Thyroid gland (tissue), 4 donors: ENCODE data around the gene CKAP4. TPM values are rescaled to one million over a fixed set of nuclear protein-coding genes. Genes with fewer than 3 reads are reported as not detected.

Source experiments
- DNase-seq, 2 donors: peaks; one replicate each; pipeline ENCODE4 v3.0.0-alpha.2; 2019
- H3K27ac ChIP-seq, 3 donors: fragments of 200-600 bp; sonication (generic); 1 replicate in 2 of 3; 2 replicates in 1 of 3; pipeline ENCODE4 v1.5.1; 2016 to 2019; ENCODE audit warnings: mild to moderate bottlenecking in 1 of 3, moderate library complexity in 1 of 3
- H3K27me3 ChIP-seq: fragments of 200-600 bp; sonication (generic); one replicate; pipeline ENCODE4 v1.5.1; 2019
- H3K36me3 ChIP-seq, 2 donors: fragments of 200-600 bp; sonication (generic); one replicate each; pipeline ENCODE4 v1.5.1; 2016 to 2019
- H3K4me1 ChIP-seq, 2 donors: fragments of 200-600 bp; sonication (generic); one replicate each; pipeline ENCODE4 v1.5.1; 2017 to 2019
- H3K4me3 ChIP-seq, 3 donors: fragments of 200-600 bp; sonication (generic); replicated peaks in 1 of 3; 1 replicate in 2 of 3; 2 replicates in 1 of 3; pipeline ENCODE4 v1.5.1; 2016; ENCODE audit warnings: mild to moderate bottlenecking in 1 of 3
- H3K9me3 ChIP-seq: fragments of 200-600 bp; sonication (generic); one replicate; pipeline ENCODE4 v1.5.1; 2017
- POLR2A ChIP-seq, 2 donors: fragments of 450-650 bp; IDR thresholded peaks; one replicate each; pipeline ENCODE4 v1.6.1; 2017; ENCODE audit warnings: antibody characterized with exemption in 2 of 2, mild to moderate bottlenecking in 2 of 2, moderate library complexity in 1 of 2
- WGBS, 2 donors: methylation state at CpG; one replicate each; pipeline ENCODE4 v1.1.5; 2017; 5-methylcytosine and 5-hydroxymethylcytosine counted together
- intact Hi-C: fragments of 100-400 bp; cut with DNase I; formaldehyde crosslinking; loops from one replicate; pipeline ENCODE4 v1.15.1; 2023
- total RNA-seq, 4 donors: library from RNA; depleted of rRNA; stranded (reverse); fragments of >200 nt; gene quantifications; one replicate each; pipeline ENCODE4 v1.2.3, GENCODE V29; 2016
- TF ChIP-seq, protein P1 (sequence below), 6 experiments: fragments of 200-600 bp in 3 of 6; fragments of 450-650 bp in 3 of 6; sonication (generic) in 3 of 6; IDR thresholded peaks; one replicate each; pipeline ENCODE4 v1.5.1; 2016 to 2019; ENCODE audit warnings: antibody characterized with exemption in 6 of 6, mild to moderate bottlenecking in 2 of 6, inconsistent platforms in 1 of 6, moderate library complexity in 1 of 6

The CKAP4 gene
- total RNA-seq, 4 donors from 2014 or later = 40.7 to 55.5 (median 48.9) TPM

DNA sequence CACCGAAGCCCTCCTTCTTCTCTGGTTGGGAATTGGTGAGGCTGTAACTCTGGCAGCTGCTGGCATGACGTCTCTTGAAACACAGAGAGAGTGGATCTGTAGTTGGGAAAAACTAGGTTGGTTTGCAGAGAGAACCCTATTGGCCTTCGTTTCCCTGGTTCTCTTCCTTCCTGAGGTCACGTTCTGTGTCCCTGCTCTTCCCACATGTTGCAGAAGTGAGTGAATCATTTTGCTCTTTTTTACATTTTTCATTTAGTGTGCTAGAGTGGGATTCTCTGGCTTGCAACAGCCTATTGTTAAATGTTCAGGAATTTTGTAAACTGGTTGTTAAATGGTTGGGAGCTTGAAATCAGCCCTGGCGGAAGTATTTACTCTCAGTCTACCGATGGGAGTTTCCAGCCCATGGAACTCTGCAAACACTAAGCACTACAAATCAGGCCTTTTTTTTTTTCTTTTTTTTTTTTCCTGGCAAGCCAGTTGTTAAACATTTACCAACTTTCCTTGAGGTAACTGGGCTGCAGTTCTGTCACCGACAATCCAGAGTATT, 26.8 kb upstream of the CKAP4 start:
- H3K27ac ChIP-seq = no peak overlapping the region

DNA sequence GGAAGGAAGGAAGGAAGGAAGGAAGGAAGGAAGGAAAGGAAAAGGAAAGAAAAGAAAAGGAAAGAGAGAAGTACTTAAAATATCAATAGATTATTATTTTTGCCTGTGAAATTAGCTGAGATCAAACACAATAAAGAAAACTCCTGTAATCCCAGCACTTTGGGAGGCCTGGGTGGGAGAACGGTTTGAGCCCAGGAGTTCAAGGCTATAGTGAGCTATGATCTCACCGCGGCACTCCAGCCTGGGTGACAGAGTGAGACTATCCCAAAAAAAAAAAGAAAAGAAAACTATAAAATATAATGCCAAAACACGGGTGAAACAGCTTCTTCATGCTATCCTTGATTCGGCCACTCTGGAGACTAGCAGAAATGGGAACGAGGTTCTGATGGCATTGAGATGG, 26.2 kb upstream of the CKAP4 start:
- Histone ChIP-seq H3K4me1 (no peaks in the 10 kb centered on the region), H3K9me3 (no peaks in the 10 kb centered on the region), H3K36me3 (no peaks in the 10 kb centered on the region), H3K27me3 (no peaks in the 10 kb centered on the region), H3K4me3 (no peak overlapping the region), H3K27ac (no peak overlapping the region)
- intact Hi-C loops = no loop called here
- no peak for DNase-seq
- no peak for TF ChIP-seq POLR2A (IDR thresholded peaks at IDR 0.05)
- TF ChIP-seq, protein P1, sequence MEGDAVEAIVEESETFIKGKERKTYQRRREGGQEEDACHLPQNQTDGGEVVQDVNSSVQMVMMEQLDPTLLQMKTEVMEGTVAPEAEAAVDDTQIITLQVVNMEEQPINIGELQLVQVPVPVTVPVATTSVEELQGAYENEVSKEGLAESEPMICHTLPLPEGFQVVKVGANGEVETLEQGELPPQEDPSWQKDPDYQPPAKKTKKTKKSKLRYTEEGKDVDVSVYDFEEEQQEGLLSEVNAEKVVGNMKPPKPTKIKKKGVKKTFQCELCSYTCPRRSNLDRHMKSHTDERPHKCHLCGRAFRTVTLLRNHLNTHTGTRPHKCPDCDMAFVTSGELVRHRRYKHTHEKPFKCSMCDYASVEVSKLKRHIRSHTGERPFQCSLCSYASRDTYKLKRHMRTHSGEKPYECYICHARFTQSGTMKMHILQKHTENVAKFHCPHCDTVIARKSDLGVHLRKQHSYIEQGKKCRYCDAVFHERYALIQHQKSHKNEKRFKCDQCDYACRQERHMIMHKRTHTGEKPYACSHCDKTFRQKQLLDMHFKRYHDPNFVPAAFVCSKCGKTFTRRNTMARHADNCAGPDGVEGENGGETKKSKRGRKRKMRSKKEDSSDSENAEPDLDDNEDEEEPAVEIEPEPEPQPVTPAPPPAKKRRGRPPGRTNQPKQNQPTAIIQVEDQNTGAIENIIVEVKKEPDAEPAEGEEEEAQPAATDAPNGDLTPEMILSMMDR (IDR thresholded peaks at IDR 0.05) = no peak
- 91% methylated on average over 6 of the region's 6 CpGs for WGBS, 2 donors

More for the DNA sequence above, 26.8 kb upstream of the CKAP4 start:
- H3K4me1 ChIP-seq = no peaks in the 10 kb centered on the region
- no peak for DNase-seq
- 75 to 81% methylated on average over 7 of the region's 7 CpGs for WGBS, 2 donors
- H3K9me3 ChIP-seq = no peaks in the 10 kb centered on the region
- H3K36me3 ChIP-seq = no peaks in the 10 kb centered on the region
- no peak overlapping the region for H3K4me3 ChIP-seq
- intact Hi-C loops = no loop called here
- no peak for TF ChIP-seq POLR2A (IDR thresholded peaks at IDR 0.05)
- TF ChIP-seq, protein P1 (IDR thresholded peaks at IDR 0.05) = no peak
- H3K27me3 ChIP-seq = no peaks in the 10 kb centered on the region

DNA sequence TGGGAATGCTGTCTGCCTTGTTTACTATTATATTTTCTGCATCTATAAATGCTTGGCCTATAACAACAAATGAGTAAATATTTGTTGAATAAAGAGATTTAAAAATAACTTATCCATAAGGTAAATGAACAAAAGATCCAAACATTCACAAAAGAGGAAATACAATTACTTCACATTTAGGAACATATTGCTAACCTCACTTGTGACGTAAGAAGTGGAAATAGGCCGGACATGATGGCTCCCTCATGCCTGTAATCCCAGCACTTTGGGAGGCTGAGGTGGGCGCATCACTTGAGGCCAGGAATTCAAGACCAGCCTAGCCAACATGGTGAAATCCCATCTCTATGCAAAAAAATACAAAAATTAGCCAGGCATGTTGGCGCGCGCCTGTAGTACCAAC, 25.7 kb upstream of the CKAP4 start:
- TF ChIP-seq POLR2A (IDR thresholded peaks at IDR 0.05) = no peak
- TF ChIP-seq, protein P1 (IDR thresholded peaks at IDR 0.05) = no peak
- DNase-seq = no peak
- intact Hi-C loops = no loop called here
- H3K27me3 ChIP-seq = no peaks in the 10 kb centered on the region
- H3K36me3 ChIP-seq = no peaks in the 10 kb centered on the region
- H3K9me3 ChIP-seq = no peaks in the 10 kb centered on the region
- H3K4me3 ChIP-seq = no peak overlapping the region
- H3K27ac ChIP-seq = no peak overlapping the region
- WGBS, 2 donors = 87 to 94% methylated on average over 6 of the region's 6 CpGs
- H3K4me1 ChIP-seq = no peaks in the 10 kb centered on the region

DNA sequence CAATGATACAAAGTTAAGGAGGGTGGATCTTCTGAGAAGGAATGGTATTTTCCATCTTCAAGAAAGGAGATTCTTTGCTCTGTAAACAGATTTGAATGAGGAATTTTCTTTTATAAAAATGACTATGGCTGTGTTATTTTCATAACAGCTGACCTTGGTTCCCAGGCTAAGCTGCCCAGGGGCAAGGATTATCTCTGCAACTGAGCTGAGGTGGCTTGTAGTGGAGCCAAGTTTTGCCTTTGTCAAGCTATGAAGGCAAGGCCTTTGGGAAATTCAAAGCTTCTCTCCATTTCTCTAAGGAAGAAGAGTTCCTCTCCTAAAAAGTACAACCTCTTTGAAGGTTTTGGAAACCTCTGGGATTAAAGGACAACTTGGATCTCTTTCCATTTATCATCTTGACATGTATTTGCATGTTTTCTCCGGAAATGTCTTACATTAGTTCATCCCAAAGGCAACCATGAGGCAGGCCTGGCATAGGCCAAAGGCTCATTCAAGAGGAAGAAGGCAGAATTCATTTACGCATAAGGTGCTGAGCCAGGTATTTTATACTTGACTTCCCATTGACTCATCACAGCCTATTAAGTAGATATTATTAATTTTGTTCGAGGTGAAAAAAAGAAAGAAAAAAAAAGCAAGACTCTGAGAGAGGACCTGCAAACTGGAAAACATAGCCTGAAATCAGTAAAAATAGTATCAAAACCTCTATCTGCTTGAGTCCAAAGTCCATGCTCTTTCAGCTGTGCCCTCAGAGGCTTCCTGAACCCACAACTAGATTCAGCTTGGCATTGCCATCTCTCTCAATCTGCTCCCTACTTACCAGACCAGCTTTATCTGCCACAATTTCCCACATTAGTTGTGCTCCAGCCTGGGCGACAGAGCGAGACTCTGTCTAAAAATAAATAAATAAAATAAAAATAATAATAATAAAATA, 24.0 kb upstream of the CKAP4 start:
- no peaks in the 10 kb centered on the region for H3K36me3 ChIP-seq
- no peak for DNase-seq
- intact Hi-C loops = no loop called here
- no peaks in the 10 kb centered on the region for H3K27me3 ChIP-seq
- H3K9me3 ChIP-seq = no peaks in the 10 kb centered on the region
- H3K27ac ChIP-seq = no peak overlapping the region
- TF ChIP-seq, protein P1 (IDR thresholded peaks at IDR 0.05) = no peak
- no peak for TF ChIP-seq POLR2A (IDR thresholded peaks at IDR 0.05)
- H3K4me1 ChIP-seq = no peaks in the 10 kb centered on the region
- WGBS, 2 donors = 84 to 89% methylated on average over 5 of the region's 5 CpGs
- no peak overlapping the region for H3K4me3 ChIP-seq

DNA sequence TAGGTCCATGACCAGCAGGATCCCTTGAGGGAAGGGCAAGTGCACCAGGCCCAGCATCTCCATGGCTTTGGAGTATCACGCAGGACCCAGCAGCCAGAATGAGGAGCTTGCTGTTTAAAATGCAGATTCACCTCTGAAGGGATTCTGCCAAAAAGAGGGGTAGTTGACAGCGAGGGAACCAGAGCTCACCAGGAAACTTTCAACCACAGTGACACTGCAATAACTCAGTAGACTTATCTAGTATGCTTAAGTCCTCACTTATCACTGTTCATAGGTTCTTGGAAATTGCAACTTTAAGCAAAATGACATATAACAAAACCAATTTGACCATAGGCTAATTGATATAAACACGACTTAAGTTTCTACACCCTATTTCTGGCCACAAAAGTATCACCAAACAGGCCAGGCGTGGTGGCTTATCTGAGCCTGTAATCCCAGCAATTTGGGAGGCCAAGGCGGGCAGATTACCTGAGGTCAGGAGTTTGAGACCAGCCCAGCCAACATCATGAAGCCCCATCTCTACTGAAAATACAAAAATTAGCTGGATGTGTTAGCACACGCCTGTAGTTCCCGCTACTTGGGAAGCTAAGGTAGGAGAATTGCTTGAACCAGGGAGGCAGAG, 21.4 kb upstream of the CKAP4 start:
- no peak for DNase-seq
- WGBS, 2 donors = 96 to 97% methylated on average over 7 of the region's 7 CpGs

More for the DNA sequence above, 21.4 kb upstream of the CKAP4 start:
- Histone ChIP-seq H3K4me3 (no peak overlapping the region), H3K36me3 (no peaks in the 10 kb centered on the region), H3K4me1 (no peaks in the 10 kb centered on the region), H3K27me3 (no peaks in the 10 kb centered on the region), H3K9me3 (no peaks in the 10 kb centered on the region), H3K27ac (no peak overlapping the region)
- intact Hi-C loops = no loop called here
- no peak for TF ChIP-seq POLR2A (IDR thresholded peaks at IDR 0.05)
- TF ChIP-seq, protein P1 (IDR thresholded peaks at IDR 0.05) = no peak
